Measurements from ENCODE around the gene ZNF737. TPM values are rescaled to one million over a fixed set of nuclear protein-coding genes. Genes with fewer than 3 reads are reported as not detected.
A peak's percentile ranks its signal among the peaks of the same experiment; 100 is the strongest.
"Not testable (repeated sequence)": the region's sequence is repeated elsewhere in the genome, so short reads cannot be mapped to it uniquely, and the experiment has no call there.

ZNF737 gene
- total RNA-seq (2014; rRNA removed) = 12.7 and 13.3 TPM in 2 replicates
- 1.6 TPM for polyA plus RNA-seq (2012)

DNA sequence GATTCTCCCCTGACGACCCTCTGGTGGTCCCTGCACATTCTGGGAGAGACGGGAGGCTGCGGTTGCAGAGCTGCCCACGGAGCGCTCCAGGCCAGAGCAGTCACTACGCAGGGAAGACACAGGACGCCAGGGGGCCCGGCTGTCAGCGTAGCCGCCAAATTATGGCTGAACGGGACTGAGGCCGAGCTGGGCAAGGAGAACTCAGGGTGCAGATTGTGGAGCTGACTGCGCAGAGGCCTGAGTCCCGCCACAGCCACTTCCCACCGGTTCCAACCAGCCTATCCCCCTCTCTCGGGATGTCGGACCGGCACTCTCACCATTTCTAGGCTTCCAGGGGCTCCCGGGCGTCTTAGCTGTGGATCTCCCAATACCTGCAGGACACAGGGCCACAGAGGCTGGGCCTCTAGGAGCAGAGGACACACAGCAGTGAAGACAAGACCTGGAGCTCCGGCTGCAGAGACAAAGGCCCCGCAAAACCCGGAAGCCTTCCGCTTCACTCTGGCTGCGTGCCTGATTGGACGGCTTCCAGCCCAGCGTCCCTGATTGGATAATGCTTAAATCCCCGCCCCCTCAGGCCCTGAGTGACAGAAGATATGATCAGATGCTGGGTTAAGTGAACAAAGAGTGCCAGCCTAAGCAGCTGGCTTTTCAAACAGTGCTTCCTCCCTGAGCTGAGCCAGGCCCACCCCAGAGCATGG is at the start of gene ZNF737:
Gene ZNF737, minus strand, starts transcription at position 461 of the 698 bp plus-strand sequence. Its CDS starts 141 bp downstream, at position 320.
- peak; percentile 96 for DNase-seq (ENCODE audit: low read depth)

GRCh38 chr19:20614971-20615370 is 49.4 kb upstream of the ZNF737 start:
- DNase-seq (ENCODE audit: low read depth) = not testable (repeated sequence)

DNA sequence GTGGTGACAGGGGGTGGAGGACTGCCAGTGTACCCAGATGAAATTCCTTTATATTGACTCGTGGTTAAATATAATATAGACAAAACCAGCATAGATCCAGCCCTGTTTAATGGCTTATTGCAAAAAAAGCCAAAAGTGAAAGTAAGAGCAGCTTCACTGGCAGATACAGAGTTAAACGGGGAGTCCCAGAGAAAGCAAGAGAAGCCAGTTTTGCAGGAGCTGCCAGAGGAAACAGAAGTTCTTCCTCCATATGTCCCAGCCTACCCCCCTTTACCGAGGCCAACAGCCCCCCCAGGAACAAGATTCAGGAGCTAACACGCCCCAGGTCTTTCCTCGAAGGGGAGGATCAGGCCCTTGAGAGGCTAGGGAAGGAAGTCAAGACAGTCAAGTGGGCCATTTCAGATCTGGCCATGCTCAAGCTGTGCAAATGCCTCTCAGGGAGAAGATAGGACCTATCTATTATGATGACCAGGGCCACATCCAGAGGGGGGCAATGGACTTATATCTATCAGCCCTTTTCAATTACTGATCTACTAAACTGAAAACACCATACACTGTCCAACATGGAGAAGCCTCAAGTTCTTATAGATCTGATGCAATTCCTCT is 47.2 kb upstream of the ZNF737 start:
- DNase-seq (ENCODE audit: low read depth) = no peak

DNA sequence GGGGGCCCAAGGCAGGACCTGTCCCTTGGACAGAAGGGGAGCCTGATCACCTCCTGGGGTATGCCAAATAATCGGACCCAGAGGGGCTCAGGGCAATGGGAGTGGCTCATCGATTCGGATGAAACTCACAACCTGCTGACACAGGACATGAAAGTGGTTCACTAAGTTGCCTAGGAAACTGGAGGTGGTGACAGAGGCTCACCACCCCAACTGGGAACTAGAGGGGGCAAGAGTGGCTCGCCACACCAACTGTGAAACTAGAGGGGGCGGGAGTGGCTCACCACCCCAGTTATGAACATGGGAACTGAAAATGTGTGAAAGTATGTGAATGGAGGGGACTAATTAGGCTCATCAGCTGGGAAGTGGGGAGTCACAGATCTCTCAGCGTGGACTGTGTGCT is 46.3 kb upstream of the ZNF737 start:
- no peak for DNase-seq (ENCODE audit: low read depth)

- no peak for DNase-seq (ENCODE audit: low read depth)
Observed at GRCh38 chr19:20607943-20608342, 42.4 kb upstream of the ZNF737 start.

GRCh38 chr19:20558571-20558970 is 7.0 kb downstream of the ZNF737 start:
- no peak for DNase-seq (ENCODE audit: low read depth)

GRCh38 chr19:20558011-20558410 is 7.6 kb downstream of the ZNF737 start:
- no peak for DNase-seq (ENCODE audit: low read depth)

GRCh38 chr19:20544667-20545333 is 20.8 kb downstream of the ZNF737 start:
- DNase-seq (ENCODE audit: low read depth) = not testable (repeated sequence)

- not testable (repeated sequence) for DNase-seq (ENCODE audit: low read depth)
Observed at GRCh38 chr19:20530303-20530702, 35.3 kb downstream of the ZNF737 start.

DNA sequence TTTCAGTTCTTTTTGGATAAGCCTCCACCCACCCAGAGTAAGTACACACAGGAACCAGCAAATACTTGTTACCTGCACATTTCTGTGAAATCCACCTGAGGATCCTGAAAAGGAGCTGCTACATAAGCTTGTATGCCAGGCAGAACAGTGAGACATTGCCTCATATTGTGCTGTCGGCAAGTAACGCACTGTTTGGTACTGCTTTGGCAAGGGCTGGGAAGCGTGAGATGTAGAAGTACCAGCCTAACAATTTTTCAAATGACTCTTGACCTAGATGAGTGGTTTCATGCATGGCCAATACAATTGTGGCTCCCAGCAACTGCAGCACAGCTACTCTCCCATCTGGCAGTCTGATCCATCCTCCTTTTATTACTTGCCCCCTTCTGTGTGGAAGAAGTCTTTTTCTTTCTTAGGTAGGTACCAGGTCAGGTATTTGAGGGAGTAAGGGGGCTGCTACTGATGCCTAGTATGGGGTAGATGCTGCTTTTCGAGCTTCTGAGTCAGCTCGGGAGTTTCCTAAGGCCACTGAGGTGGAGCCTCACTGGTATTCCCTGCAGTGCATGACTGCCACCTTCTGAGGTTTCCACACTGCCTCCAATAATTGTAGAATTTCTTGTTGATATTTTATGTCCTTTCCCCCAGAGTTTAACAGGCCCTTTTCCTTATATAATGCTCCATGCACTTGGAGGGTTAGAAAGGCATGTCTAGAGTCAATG is 52.2 kb downstream of the ZNF737 start:
- no peak for DNase-seq (ENCODE audit: low read depth)

DNA sequence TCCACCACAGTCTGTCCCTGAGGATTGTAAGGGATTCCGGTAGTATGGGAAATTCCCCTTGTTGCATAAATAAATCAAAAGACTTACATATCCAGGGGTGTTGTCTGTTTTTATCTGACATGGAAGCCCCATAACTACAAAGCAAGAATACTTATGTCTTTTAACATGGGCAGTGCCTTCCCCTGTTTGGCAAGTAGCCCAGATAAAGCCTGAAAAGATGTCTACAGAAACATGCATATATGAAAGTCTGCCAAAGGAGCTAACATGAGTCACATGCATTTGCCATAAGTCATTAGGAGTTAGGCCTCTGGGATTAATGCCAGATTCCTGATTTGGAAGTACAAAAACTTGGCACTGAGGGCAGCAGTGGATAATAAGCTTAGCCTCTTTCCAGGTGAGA is 62.1 kb downstream of the ZNF737 start:
- peak; percentile 41 for DNase-seq (ENCODE audit: low read depth)

Other genes with a start within 250 kb of the ZNF737 start
- 16.5 and 16.9 TPM in 2 replicates for gene ZNF626, start 95.8 kb upstream of the ZNF737 start, total RNA-seq (2014; rRNA removed)
- 3.5 and 6.1 TPM in 2 replicates for gene ZNF66, start 210.5 kb upstream of the ZNF737 start, total RNA-seq (2014; rRNA removed)

Data from LHCN-M2 (cell line).